ENCODE results near the gene PDAP1. TPM values are rescaled to one million over a fixed set of nuclear protein-coding genes. Genes with fewer than 3 reads are reported as not detected.

Gene PDAP1
- polyA plus RNA-seq, 1 of the 3 experiments (the other 2 are of a cell fraction): 389 TPM

DNA sequence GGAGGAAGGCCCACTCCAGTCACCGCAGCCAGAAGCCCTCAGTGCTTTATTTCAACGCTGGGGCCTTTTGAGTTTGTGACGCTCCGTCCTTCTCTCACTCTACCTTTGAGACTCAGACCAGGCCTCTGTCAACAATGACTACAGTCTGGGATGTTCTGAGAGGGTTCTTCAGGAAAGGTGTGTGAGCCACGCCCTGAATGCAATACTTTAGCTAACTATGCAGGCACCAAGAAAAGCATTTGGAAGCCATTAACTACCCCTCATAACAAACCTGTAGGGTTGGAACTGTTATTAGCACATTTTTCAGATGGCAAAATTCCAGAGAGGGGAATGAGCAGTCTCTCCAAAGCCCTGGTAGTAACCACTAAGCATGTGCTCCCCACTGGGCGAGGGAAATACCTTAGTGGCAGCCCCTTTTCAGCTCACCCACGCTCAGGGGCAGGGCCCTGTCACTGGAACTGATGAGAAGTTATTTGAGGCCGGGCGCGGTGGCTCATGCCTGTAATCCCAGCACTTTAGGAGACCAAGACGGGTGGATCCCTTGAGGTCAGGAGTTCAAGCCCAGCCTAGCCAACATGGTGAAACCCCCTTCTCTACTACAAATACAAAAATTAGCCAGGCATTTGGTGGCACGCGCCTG is 39.5 kb downstream of the PDAP1 start:
- Histone ChIP-seq H3K4me2 (no peak overlapping the region), H3K9me3 (no peaks in the 10 kb centered on the region), H3K36me3 (replicated peaks in 1 of 2; ENCODE audit: control insufficient read depth in 1 of 2, insufficient read depth in 2 of 2, low read length in 1 of 2) (peaks cover 25 to 34% of the 10 kb centered on the region in 2 experiments), H2AFZ (ENCODE audit: low read depth) (no peak overlapping the region), H3K79me2 (ENCODE audit: insufficient read depth) (no peaks in the 10 kb centered on the region), H3K9ac (no peak overlapping the region), H3K9me2 (no peaks in the 10 kb centered on the region), H3K4me3 (ENCODE audit: low read depth in 2 of 2, low read length in 1 of 2) (no peak overlapping the region), H3K27ac (ENCODE audit: low read depth in 2 of 2, low read length in 1 of 2) (no peak overlapping the region), H4K20me1 (ENCODE audit: insufficient read depth) (no peaks in the 10 kb centered on the region), H3F3A (replicated peaks; ENCODE audit: insufficient read depth) (peaks cover 32% of the 10 kb centered on the region), H3K27me3 (ENCODE audit: insufficient read depth) (no peaks in the 10 kb centered on the region), H3K4me1 (ENCODE audit: control insufficient read depth in 1 of 2, insufficient read depth in 2 of 2, low read depth in 1 of 2, low read length in 1 of 2) (peaks cover 0 to 2% of the 10 kb centered on the region in 2 experiments; a peak in 1 of 4 replicates)
- TF ChIP-seq, protein P1, sequence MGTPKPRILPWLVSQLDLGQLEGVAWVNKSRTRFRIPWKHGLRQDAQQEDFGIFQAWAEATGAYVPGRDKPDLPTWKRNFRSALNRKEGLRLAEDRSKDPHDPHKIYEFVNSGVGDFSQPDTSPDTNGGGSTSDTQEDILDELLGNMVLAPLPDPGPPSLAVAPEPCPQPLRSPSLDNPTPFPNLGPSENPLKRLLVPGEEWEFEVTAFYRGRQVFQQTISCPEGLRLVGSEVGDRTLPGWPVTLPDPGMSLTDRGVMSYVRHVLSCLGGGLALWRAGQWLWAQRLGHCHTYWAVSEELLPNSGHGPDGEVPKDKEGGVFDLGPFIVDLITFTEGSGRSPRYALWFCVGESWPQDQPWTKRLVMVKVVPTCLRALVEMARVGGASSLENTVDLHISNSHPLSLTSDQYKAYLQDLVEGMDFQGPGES (IDR thresholded peaks at IDR 0.05; ENCODE audit: low read depth, low read length): no peak
- TF ChIP-seq RXRA (IDR thresholded peaks at IDR 0.05; ENCODE audit: borderline replicate concordance, low read depth): no peak
- no peak for TF ChIP-seq FOSL2 (IDR thresholded peaks at IDR 0.05; ENCODE audit: borderline replicate concordance, low read depth)
- TF ChIP-seq, protein P2, sequence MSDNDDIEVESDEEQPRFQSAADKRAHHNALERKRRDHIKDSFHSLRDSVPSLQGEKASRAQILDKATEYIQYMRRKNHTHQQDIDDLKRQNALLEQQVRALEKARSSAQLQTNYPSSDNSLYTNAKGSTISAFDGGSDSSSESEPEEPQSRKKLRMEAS (IDR thresholded peaks at IDR 0.05; ENCODE audit: low read depth): no peak
- no peak for TF ChIP-seq MEF2A (IDR thresholded peaks at IDR 0.05; ENCODE audit: borderline replicate concordance, low read depth)
- TF ChIP-seq TCF12 (IDR thresholded peaks at IDR 0.05): no peak
- TF ChIP-seq EZH2phosphoT487 (IDR thresholded peaks at IDR 0.05; ENCODE audit: borderline replicate concordance, low read depth): no peak
- TF ChIP-seq RAD21 (IDR thresholded peaks at IDR 0.05; ENCODE audit: low read length): no peak
- no peak for TF ChIP-seq MXI1 (IDR thresholded peaks at IDR 0.05; ENCODE audit: low read depth, low read length)
- no peak for TF ChIP-seq JUND (IDR thresholded peaks at IDR 0.05)
- no peak for TF ChIP-seq GABPA (IDR thresholded peaks at IDR 0.05; ENCODE audit: low read depth)
- no peak for TF ChIP-seq CHD2 (IDR thresholded peaks at IDR 0.05; ENCODE audit: low read length, partially characterized antibody)
- TF ChIP-seq, protein P3, sequence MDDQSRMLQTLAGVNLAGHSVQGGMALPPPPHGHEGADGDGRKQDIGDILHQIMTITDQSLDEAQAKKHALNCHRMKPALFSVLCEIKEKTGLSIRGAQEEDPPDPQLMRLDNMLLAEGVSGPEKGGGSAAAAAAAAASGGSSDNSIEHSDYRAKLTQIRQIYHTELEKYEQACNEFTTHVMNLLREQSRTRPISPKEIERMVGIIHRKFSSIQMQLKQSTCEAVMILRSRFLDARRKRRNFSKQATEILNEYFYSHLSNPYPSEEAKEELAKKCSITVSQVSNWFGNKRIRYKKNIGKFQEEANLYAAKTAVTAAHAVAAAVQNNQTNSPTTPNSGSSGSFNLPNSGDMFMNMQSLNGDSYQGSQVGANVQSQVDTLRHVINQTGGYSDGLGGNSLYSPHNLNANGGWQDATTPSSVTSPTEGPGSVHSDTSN (IDR thresholded peaks at IDR 0.05): no peak
- TF ChIP-seq TAF1 (IDR thresholded peaks at IDR 0.05; ENCODE audit: borderline replicate concordance, low read depth, low read length): no peak
- TF ChIP-seq, protein P4, sequence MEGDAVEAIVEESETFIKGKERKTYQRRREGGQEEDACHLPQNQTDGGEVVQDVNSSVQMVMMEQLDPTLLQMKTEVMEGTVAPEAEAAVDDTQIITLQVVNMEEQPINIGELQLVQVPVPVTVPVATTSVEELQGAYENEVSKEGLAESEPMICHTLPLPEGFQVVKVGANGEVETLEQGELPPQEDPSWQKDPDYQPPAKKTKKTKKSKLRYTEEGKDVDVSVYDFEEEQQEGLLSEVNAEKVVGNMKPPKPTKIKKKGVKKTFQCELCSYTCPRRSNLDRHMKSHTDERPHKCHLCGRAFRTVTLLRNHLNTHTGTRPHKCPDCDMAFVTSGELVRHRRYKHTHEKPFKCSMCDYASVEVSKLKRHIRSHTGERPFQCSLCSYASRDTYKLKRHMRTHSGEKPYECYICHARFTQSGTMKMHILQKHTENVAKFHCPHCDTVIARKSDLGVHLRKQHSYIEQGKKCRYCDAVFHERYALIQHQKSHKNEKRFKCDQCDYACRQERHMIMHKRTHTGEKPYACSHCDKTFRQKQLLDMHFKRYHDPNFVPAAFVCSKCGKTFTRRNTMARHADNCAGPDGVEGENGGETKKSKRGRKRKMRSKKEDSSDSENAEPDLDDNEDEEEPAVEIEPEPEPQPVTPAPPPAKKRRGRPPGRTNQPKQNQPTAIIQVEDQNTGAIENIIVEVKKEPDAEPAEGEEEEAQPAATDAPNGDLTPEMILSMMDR (IDR thresholded peaks at IDR 0.05): no peak
- TF ChIP-seq SMC3 (IDR thresholded peaks at IDR 0.05; ENCODE audit: low read depth, low read length): no peak
- no peak for TF ChIP-seq RFX5 (IDR thresholded peaks at IDR 0.05; ENCODE audit: low read length)
- TF ChIP-seq, protein P5, sequence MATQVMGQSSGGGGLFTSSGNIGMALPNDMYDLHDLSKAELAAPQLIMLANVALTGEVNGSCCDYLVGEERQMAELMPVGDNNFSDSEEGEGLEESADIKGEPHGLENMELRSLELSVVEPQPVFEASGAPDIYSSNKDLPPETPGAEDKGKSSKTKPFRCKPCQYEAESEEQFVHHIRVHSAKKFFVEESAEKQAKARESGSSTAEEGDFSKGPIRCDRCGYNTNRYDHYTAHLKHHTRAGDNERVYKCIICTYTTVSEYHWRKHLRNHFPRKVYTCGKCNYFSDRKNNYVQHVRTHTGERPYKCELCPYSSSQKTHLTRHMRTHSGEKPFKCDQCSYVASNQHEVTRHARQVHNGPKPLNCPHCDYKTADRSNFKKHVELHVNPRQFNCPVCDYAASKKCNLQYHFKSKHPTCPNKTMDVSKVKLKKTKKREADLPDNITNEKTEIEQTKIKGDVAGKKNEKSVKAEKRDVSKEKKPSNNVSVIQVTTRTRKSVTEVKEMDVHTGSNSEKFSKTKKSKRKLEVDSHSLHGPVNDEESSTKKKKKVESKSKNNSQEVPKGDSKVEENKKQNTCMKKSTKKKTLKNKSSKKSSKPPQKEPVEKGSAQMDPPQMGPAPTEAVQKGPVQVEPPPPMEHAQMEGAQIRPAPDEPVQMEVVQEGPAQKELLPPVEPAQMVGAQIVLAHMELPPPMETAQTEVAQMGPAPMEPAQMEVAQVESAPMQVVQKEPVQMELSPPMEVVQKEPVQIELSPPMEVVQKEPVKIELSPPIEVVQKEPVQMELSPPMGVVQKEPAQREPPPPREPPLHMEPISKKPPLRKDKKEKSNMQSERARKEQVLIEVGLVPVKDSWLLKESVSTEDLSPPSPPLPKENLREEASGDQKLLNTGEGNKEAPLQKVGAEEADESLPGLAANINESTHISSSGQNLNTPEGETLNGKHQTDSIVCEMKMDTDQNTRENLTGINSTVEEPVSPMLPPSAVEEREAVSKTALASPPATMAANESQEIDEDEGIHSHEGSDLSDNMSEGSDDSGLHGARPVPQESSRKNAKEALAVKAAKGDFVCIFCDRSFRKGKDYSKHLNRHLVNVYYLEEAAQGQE (IDR thresholded peaks at IDR 0.05; ENCODE audit: low read depth, low read length): no peak
- no peak for TF ChIP-seq RCOR1 (IDR thresholded peaks at IDR 0.05; ENCODE audit: low read length)
- no peak for TF ChIP-seq SIN3A (IDR thresholded peaks at IDR 0.05; ENCODE audit: borderline replicate concordance, low read depth, low read length)
- no peak for DNase-seq
- ChIA-PET POLR2A (interaction anchor here (1.1 kb wide), 1 partner anchor 24 kb away, joined by 3 read pairs; no protein-coding TSS in a partner anchor), CTCF (interaction anchor here (0.7 to 1.8 kb wide), 4 partner anchors 18 to 433 kb away, joined by 3 to 4 read pairs (median 3); no protein-coding TSS in a partner anchor)
- 91% methylated on average over 13 of the region's 13 CpGs for WGBS (ENCODE audit: low lambda C conversion rate)

Measured in SK-N-SH (cell line).